ENCODE results near the gene CACNG6. TPM values are rescaled to one million over a fixed set of nuclear protein-coding genes. Genes with fewer than 3 reads are reported as not detected.

The CACNG6 gene
- total RNA-seq, 1 experiment from 2014 or later = 2.5 TPM

DNA sequence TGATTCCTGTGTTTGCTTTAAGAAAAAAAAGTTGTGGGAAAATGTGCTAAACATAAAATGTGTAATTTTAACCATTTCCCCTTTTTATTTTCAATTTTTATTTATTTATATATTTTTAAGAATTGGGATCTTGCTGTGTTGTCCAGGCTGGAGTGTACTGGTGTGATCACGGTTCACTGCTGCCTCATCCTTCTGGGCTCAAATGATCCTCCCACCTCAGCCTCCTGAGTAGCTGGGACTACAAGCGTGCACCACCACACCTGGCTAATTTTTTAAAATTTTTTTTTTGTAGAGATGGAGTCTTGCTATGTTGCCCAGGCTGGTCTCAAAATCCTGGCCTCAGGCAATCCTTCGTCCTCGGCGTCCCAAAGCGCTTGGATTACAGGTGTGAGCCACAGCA, 19.0 kb downstream of the CACNG6 start:
- peaks cover 27% of the 10 kb centered on the region for H3K4me1 Mint-ChIP-seq
- no peak for TF ChIP-seq NFYB (CRISPR knock-in tag; conservative IDR thresholded peaks at IDR 0.05; ENCODE audit: low read depth)
- peak; percentile 76 for TF ChIP-seq ZNF121 (CRISPR knock-in tag; IDR thresholded peaks at IDR 0.05)
- H3K4me3 Mint-ChIP-seq = no peak overlapping the region
- H3K36me3 Mint-ChIP-seq = no peaks in the 10 kb centered on the region
- ChIA-PET CTCF (interaction anchor here (0.5 to 5.7 kb wide), 6 partner anchors 13 to 934 kb away, joined by 3 to 43 read pairs (median 10); no protein-coding TSS in a partner anchor), POLR2A (interaction anchor here (0.7 kb wide), 1 partner anchor 19 kb away, joined by 3 read pairs; the partner anchor contains the start of gene CACNG6)
- H3K27ac Mint-ChIP-seq = no peak overlapping the region
- no peak for ATAC-seq
- DNase-seq (ENCODE audit: low spot score) = no peak
- peaks cover 6% of the 10 kb centered on the region for H3K27me3 Mint-ChIP-seq (ENCODE audit: low read depth)
- H3K9me3 Mint-ChIP-seq = no peaks in the 10 kb centered on the region

GRCh38 chr19:54011507-54012211, 20.2 kb downstream of the CACNG6 start:
- POLR2A ChIA-PET = interaction anchor here (0.7 kb wide), 1 partner anchor 31 kb away, joined by 6 read pairs; no protein-coding TSS in a partner anchor
- Mint-ChIP-seq H3K4me3 (peak overlapping the region; percentile 50), H3K9me3 (no peaks in the 10 kb centered on the region), H3K27me3 (ENCODE audit: low read depth) (peaks cover 15% of the 10 kb centered on the region), H3K36me3 (no peaks in the 10 kb centered on the region), H3K4me1 (peaks cover 27% of the 10 kb centered on the region), H3K27ac (peak overlapping the region; percentile 66)
- CTCF ChIA-PET = interaction anchor here (0.7 to 5.7 kb wide), 9 partner anchors 12 to 219 kb away, joined by 3 to 43 read pairs (median 7); no protein-coding TSS in a partner anchor
- no peak for TF ChIP-seq PRDM15 (CRISPR knock-in tag; IDR thresholded peaks at IDR 0.05)
- 0 out of 2 replicates have a peak, but pooled peaks have one; percentile 36 for TF ChIP-seq SP1 (CRISPR knock-in tag; conservative IDR thresholded peaks at IDR 0.05)
- ATAC-seq (peak; percentile 91), DNase-seq (ENCODE audit: low spot score) (peak; percentile 68)

DNA sequence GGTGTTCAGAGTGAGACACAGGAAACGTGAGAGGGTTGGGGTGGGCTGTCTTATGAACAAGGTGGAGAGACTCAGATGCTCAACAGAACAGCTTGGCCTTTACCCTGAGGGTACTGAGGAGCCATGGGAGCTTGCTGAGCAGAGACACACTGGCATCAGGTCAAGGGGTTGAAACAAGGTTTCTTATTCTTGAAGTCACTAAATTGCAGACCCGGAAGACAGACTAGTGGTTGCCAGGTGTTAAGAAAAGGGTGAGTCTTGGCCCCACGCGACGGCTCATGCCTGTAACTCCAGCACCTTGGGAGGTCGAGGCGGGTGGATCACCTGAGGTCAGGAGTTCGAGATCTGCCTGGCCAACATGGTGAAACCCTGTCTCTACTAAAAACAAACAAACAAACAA, 22.4 kb downstream of the CACNG6 start:
- peaks cover 23% of the 10 kb centered on the region for H3K4me1 Mint-ChIP-seq
- no peaks in the 10 kb centered on the region for H3K36me3 Mint-ChIP-seq
- peak overlapping the region; percentile 19; the same call in 1 of the 2 replicates for H3K27ac Mint-ChIP-seq
- H3K27me3 Mint-ChIP-seq (ENCODE audit: low read depth) = peaks cover 28% of the 10 kb centered on the region
- ATAC-seq (no peak), DNase-seq (ENCODE audit: low spot score) (no peak)
- ChIA-PET POLR2A (no interaction called here), CTCF (interaction anchor here (1.0 to 5.7 kb wide), 5 partner anchors 10 to 101 kb away, joined by 4 to 43 read pairs (median 14); no protein-coding TSS in a partner anchor)
- no peak overlapping the region for H3K4me3 Mint-ChIP-seq
- peaks cover 7% of the 10 kb centered on the region; the same call in 1 of the 2 replicates for H3K9me3 Mint-ChIP-seq
- TF ChIP-seq RORB (CRISPR knock-in tag; IDR thresholded peaks at IDR 0.05) (no peak), TP53 (CRISPR knock-in tag; IDR thresholded peaks at IDR 0.05) (no peak), ZNF232 (CRISPR knock-in tag; IDR thresholded peaks at IDR 0.05) (no peak), PRRX2 (CRISPR knock-in tag; IDR thresholded peaks at IDR 0.05) (no peak), PREB (CRISPR knock-in tag; IDR thresholded peaks at IDR 0.05; ENCODE audit: borderline replicate concordance) (no peak), ERG (CRISPR knock-in tag; IDR thresholded peaks at IDR 0.05) (no peak), RELA (CRISPR knock-in tag; IDR thresholded peaks at IDR 0.05; ENCODE audit: borderline replicate concordance) (no peak), E2F4 (CRISPR knock-in tag; IDR thresholded peaks at IDR 0.05; ENCODE audit: borderline replicate concordance, low read depth) (no peak), CREB1 (CRISPR knock-in tag; IDR thresholded peaks at IDR 0.05) (no peak), ATF2 (CRISPR knock-in tag; IDR thresholded peaks at IDR 0.05; ENCODE audit: borderline replicate concordance, low read depth) (no peak)
- TF ChIP-seq, protein P1, sequence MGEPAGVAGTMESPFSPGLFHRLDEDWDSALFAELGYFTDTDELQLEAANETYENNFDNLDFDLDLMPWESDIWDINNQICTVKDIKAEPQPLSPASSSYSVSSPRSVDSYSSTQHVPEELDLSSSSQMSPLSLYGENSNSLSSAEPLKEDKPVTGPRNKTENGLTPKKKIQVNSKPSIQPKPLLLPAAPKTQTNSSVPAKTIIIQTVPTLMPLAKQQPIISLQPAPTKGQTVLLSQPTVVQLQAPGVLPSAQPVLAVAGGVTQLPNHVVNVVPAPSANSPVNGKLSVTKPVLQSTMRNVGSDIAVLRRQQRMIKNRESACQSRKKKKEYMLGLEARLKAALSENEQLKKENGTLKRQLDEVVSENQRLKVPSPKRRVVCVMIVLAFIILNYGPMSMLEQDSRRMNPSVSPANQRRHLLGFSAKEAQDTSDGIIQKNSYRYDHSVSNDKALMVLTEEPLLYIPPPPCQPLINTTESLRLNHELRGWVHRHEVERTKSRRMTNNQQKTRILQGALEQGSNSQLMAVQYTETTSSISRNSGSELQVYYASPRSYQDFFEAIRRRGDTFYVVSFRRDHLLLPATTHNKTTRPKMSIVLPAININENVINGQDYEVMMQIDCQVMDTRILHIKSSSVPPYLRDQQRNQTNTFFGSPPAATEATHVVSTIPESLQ (CRISPR knock-in tag; IDR thresholded peaks at IDR 0.05) = no peak
- TF ChIP-seq, protein P2, sequence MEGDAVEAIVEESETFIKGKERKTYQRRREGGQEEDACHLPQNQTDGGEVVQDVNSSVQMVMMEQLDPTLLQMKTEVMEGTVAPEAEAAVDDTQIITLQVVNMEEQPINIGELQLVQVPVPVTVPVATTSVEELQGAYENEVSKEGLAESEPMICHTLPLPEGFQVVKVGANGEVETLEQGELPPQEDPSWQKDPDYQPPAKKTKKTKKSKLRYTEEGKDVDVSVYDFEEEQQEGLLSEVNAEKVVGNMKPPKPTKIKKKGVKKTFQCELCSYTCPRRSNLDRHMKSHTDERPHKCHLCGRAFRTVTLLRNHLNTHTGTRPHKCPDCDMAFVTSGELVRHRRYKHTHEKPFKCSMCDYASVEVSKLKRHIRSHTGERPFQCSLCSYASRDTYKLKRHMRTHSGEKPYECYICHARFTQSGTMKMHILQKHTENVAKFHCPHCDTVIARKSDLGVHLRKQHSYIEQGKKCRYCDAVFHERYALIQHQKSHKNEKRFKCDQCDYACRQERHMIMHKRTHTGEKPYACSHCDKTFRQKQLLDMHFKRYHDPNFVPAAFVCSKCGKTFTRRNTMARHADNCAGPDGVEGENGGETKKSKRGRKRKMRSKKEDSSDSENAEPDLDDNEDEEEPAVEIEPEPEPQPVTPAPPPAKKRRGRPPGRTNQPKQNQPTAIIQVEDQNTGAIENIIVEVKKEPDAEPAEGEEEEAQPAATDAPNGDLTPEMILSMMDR (IDR thresholded peaks at IDR 0.05) = no peak
